IMR-90 (cell line): ENCODE results near the gene COL18A1.

Experiments used
- POLR2A ChIP-seq: IDR thresholded peaks from 2 replicates; pipeline ENCODE4 v1.6.1; 2012; ENCODE audit warnings: mild to moderate bottlenecking, low read depth, low read length
- TF ChIP-seq, protein P1 (sequence below): conservative IDR thresholded peaks from 2 replicates; pipeline ENCODE4 v1.5.1; 2012; ENCODE audit warnings: mild to moderate bottlenecking, low read depth, low read length, improper control_type of control experiment

DNA sequence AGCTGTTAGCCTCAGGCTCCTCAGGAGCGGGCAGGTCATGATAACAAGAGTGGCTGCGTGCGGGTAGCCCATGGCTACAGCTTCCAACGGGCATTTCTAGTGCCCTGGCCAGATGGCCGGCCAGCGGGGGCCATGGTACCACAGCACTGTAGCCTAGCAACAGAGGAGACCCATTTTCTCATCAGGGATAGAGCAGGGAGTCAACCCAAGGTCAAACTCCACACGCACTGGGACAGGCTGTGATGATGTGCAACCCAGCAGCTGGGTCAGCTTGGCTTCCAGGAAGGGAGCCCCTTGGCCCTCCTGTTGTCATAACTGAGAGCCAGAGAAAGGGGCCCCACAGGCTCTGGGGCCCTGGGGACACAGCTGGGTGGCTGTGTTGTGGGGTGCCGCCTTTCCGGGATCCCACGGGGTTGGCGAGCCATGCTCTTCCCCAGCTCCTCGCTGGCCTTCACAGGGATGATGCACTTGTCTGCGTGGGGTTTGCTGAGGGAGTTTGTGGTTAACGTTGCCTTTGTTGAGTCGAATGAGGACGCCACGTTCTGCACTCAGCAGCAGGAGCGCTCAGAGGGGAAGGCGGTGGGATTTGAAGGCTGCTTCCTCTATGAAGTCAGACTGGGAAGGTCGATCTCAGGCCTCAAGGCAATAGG, 46.3 kb downstream of the COL18A1 start:
- TF ChIP-seq, protein P1, sequence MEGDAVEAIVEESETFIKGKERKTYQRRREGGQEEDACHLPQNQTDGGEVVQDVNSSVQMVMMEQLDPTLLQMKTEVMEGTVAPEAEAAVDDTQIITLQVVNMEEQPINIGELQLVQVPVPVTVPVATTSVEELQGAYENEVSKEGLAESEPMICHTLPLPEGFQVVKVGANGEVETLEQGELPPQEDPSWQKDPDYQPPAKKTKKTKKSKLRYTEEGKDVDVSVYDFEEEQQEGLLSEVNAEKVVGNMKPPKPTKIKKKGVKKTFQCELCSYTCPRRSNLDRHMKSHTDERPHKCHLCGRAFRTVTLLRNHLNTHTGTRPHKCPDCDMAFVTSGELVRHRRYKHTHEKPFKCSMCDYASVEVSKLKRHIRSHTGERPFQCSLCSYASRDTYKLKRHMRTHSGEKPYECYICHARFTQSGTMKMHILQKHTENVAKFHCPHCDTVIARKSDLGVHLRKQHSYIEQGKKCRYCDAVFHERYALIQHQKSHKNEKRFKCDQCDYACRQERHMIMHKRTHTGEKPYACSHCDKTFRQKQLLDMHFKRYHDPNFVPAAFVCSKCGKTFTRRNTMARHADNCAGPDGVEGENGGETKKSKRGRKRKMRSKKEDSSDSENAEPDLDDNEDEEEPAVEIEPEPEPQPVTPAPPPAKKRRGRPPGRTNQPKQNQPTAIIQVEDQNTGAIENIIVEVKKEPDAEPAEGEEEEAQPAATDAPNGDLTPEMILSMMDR: no peak
- no peak for TF ChIP-seq POLR2A
